Heart left ventricle (tissue), 16 donors: ENCODE results near the gene TRIM67. TPM values are rescaled to one million over a fixed set of nuclear protein-coding genes. Genes with fewer than 3 reads are reported as not detected.
"Not testable (repeated sequence)": the region's sequence is repeated elsewhere in the genome, so short reads cannot be mapped to it uniquely, and the experiment has no call there.

ENCODE experiments used
- ATAC-seq, 4 donors: fragments of 200-7000 bp; cut with Tn5 transposase; one replicate each; pipeline ENCODE4 v1.9.1; 2020 to 2022; ENCODE audit warnings: moderate library complexity in 4 of 4, mild to moderate bottlenecking in 3 of 4, moderate number of reproducible peaks in 1 of 4
- DNase-seq, 5 donors: peaks; one replicate each; pipeline ENCODE4 v3.0.0-alpha.2; 2020
- H3K27ac ChIP-seq, 12 donors: fragments of 200-600 bp; sonication (generic) in 4 of 12; one replicate each; pipeline versions ENCODE4 v1.5.0 to v1.8.0; 2016 to 2022; ENCODE audit warnings: mild to moderate bottlenecking in 2 of 12
- H3K27me3 ChIP-seq, 9 donors: fragments of 200-600 bp; sonication (generic) in 2 of 9; one replicate each; pipeline versions ENCODE4 v1.5.1 to v1.8.0; 2016 to 2022; ENCODE audit warnings: mild to moderate bottlenecking in 3 of 9
- H3K36me3 ChIP-seq, 9 donors: fragments of 200-600 bp; sonication (generic) in 2 of 9; one replicate each; pipeline versions ENCODE4 v1.5.0 to v1.8.0; 2018 to 2022; ENCODE audit warnings: mild to moderate bottlenecking in 2 of 9
- H3K4me1 ChIP-seq, 12 donors: fragments of 200-600 bp; sonication (generic) in 4 of 12; one replicate each; pipeline versions ENCODE4 v1.5.0 to v1.8.0; 2016 to 2022; ENCODE audit warnings: mild to moderate bottlenecking in 3 of 12
- H3K4me3 ChIP-seq, 12 donors: fragments of 200-600 bp; sonication (generic) in 4 of 12; one replicate each; pipeline versions ENCODE4 v1.5.0 to v1.8.0; 2017 to 2022; ENCODE audit warnings: mild to moderate bottlenecking in 9 of 12, moderate library complexity in 4 of 12
- H3K9me3 ChIP-seq, 12 donors: fragments of 200-600 bp; sonication (generic) in 4 of 12; one replicate each; pipeline versions ENCODE4 v1.5.0 to v1.8.0; 2016 to 2022; ENCODE audit warnings: mild to moderate bottlenecking in 1 of 12
- POLR2A ChIP-seq, 2 donors: fragments of 450-650 bp; IDR thresholded peaks; one replicate each; pipeline ENCODE4 v1.6.1; 2017; ENCODE audit warnings: antibody characterized with exemption in 2 of 2, mild to moderate bottlenecking in 2 of 2, moderate library complexity in 2 of 2
- WGBS, 4 donors: extraction: QIAGEN DNeasy Blood & Tissue Kit in 2 of 4; methylation state at CpG; one replicate each; pipeline versions ENCODE4 v1.1.5 to v1.1.7; 2013 to 2018; 5-methylcytosine and 5-hydroxymethylcytosine counted together
- intact Hi-C, 10 donors: fragments of 100-400 bp; cut with DNase I; formaldehyde crosslinking; loops; one replicate each; pipeline versions ENCODE4 v1.11.1 to v1.14.2; 2022
- polyA plus RNA-seq, 2 donors: library from polyadenylated mRNA; stranded (reverse); fragments of 200-250 nt; gene quantifications; one replicate each; pipeline ENCODE4 v1.2.3, GENCODE V29; 2013
- total RNA-seq, 9 donors: library from RNA; depleted of rRNA in 2 of 9; stranded (reverse); fragments of >200 nt in 2 of 9; fragmentation: NEBNext Ultra II Directional in 3 of 9; extraction: Animal tissue kit (Norgen Biotek cat#: 25700) in 3 of 9; gene quantifications; one replicate each; pipeline versions ENCODE4 v1.1.0 to v1.2.4, GENCODE V29; 2016 to 2023
- TF ChIP-seq, protein P1 (sequence below), 12 donors: fragments of 200-600 bp; sonication (generic) in 4 of 12; IDR thresholded peaks; one replicate each; pipeline versions ENCODE4 v1.5.0 to v1.8.0; 2018 to 2022; ENCODE audit warnings: antibody characterized with exemption in 12 of 12, mild to moderate bottlenecking in 5 of 12
- donor health status: ischemic (EF 13 %, LVEDD 7.1; RV severe dilation, severe dysfunction).
- donor health status: healthy with polysubstance abuse.
- donor health status: DM: no; HTN: yes; CAD: no.
- donor health status: DM: no; HTN: no; CAD: no.
- donor health status: ischemic (EF 25% LVEDD 6.9; RV normal size, moderate dysfunction).
- donor health status: ischemic (EF 25% LVEDD 5.7; RV mildly dilated, moderate dysfunction).
- donor health status: healthy.
- donor health status: DM: yes; HTN: yes; CAD: no.
- donor health status: ischemic (EF 35%, LVEDD 5.7; RV mildly dilated, moderate dysfunction).
- donor health status: nonischemic (EF 11% LVEDD 7.7; RV severe dilation, severe dysfunction).
- donor health status: DM: yes; HTN: yes; CAD: no.
- donor health status: PGD.
- donor health status: ischemic (EF 29% LVEDD 5.4; RV normal size, mild dysfunction).
- donor health status: nonischemic (EF 23%, LVEDD 6.1; RV moderate dilation, normal function).

The TRIM67 gene
- total and polyA plus RNA-seq, 11 donors: 0.12 to 0.16 (median 0.13) TPM; not detected in 8

DNA sequence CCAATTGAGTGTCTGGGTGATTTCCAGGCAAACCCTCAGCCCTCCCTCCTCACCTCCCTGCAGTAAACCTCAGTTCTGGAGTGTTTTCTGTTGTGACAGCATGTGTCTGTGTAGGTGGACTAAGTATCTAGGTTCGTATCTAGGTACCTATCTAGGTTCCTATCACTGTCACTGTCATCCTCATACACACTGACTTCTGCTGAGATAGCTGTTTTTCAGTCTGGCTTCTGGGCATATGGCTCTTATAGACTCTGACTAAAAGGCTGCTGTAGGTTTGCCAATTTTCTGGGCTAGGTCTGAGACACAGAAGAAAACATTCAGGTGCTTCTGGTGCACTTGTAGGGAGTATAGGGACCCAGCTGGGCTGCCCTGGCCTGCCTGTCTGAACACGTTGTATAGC is 8.1 kb upstream of the TRIM67 start:
- Histone ChIP-seq H3K27me3 (peaks cover 0 to 21% (median 0%) of the 10 kb centered on the region in 9 donors), H3K27ac (no peak overlapping the region), H3K9me3 (peaks cover 0 to 23% (median 7%) of the 10 kb centered on the region in 12 donors), H3K4me3 (no peak overlapping the region), H3K4me1 (no peaks in the 10 kb centered on the region), H3K36me3 (no peaks in the 10 kb centered on the region)
- no peak for DNase-seq
- no peak for TF ChIP-seq POLR2A (IDR thresholded peaks at IDR 0.05)
- TF ChIP-seq, protein P1, sequence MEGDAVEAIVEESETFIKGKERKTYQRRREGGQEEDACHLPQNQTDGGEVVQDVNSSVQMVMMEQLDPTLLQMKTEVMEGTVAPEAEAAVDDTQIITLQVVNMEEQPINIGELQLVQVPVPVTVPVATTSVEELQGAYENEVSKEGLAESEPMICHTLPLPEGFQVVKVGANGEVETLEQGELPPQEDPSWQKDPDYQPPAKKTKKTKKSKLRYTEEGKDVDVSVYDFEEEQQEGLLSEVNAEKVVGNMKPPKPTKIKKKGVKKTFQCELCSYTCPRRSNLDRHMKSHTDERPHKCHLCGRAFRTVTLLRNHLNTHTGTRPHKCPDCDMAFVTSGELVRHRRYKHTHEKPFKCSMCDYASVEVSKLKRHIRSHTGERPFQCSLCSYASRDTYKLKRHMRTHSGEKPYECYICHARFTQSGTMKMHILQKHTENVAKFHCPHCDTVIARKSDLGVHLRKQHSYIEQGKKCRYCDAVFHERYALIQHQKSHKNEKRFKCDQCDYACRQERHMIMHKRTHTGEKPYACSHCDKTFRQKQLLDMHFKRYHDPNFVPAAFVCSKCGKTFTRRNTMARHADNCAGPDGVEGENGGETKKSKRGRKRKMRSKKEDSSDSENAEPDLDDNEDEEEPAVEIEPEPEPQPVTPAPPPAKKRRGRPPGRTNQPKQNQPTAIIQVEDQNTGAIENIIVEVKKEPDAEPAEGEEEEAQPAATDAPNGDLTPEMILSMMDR (IDR thresholded peaks at IDR 0.05): no peak
- WGBS, 4 donors: 59 to 79% (median 63%) methylated on average over 2 of the region's 2 CpGs
- no peak for ATAC-seq
- intact Hi-C loops: no loop called here

DNA sequence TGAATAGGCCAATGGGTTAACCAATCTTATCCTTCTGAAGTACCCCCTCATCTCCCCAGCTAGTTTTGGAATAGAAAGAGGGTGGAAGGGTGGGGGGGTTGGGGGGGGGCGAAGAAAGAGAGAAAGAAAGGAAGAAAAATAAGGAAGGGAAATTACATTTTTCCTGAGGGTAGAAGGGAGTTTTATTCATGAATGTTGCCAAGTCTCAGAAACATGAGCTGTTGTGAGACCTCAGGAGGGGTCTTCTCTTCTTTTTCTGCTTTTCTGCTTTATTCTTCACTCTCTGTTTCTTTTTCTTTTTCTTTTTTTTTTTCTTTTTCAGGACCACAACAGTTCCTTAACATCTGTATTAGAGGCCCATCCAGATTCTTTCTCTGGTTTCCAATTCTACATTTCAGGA is 6.0 kb upstream of the TRIM67 start:
- DNase-seq (no peak), ATAC-seq (no peak)
- intact Hi-C loops: no loop called here
- H3K27ac ChIP-seq: no peak overlapping the region
- TF ChIP-seq, protein P1 (IDR thresholded peaks at IDR 0.05): no peak
- no peak for TF ChIP-seq POLR2A (IDR thresholded peaks at IDR 0.05)
- no peaks in the 10 kb centered on the region for H3K36me3 ChIP-seq
- 68 to 86% (median 74%) methylated on average over 1 of the region's 1 CpG for WGBS, 4 donors
- peaks cover 0 to 32% (median 6%) of the 10 kb centered on the region in 9 donors for H3K27me3 ChIP-seq
- H3K4me3 ChIP-seq: no peak overlapping the region
- peaks cover 0 to 21% (median 7%) of the 10 kb centered on the region in 12 donors for H3K9me3 ChIP-seq
- peaks cover 0 to 3% (median under 1%) of the 10 kb centered on the region in 12 donors for H3K4me1 ChIP-seq

DNA sequence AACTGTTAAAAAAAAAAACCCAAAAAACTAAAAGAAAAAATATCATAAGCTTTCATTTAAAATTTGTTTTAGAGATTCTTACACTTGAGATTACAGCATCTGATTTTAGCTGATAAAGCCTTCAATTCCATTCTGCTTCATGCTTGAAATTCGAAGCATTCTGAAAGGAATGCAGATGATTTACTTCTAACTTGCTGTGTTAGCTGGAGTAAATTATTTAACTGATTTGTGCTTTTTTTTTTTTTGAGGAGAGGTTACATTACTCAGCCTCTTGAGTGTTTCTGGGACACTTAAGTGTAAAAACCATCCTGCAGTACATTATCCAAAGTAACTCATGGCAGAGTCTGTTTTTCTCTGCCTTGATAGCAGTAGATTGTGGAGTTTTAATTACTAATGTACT is 4.5 kb upstream of the TRIM67 start:
- Histone ChIP-seq H3K9me3 (peaks cover 0 to 6% (median under 1%) of the 10 kb centered on the region in 12 donors), H3K4me1 (peaks cover under 1 to 18% (median 9%) of the 10 kb centered on the region in 12 donors), H3K4me3 (no peak overlapping the region), H3K36me3 (no peaks in the 10 kb centered on the region), H3K27ac (no peak overlapping the region), H3K27me3 (peaks cover 0 to 44% (median 21%) of the 10 kb centered on the region in 9 donors)
- DNase-seq (no peak), ATAC-seq (no peak)
- intact Hi-C loops: no loop called here
- TF ChIP-seq, protein P1 (IDR thresholded peaks at IDR 0.05): no peak
- TF ChIP-seq POLR2A (IDR thresholded peaks at IDR 0.05): no peak
- 51 to 67% (median 55%) methylated on average over 1 of the region's 1 CpG for WGBS, 4 donors

- intact Hi-C loops: not testable (repeated sequence)
- H3K27me3 ChIP-seq: peaks cover 8 to 52% (median 29%) of the 10 kb centered on the region in 9 donors
Measured at GRCh38 chr1:231158141-231158540, 3.7 kb upstream of the TRIM67 start.

More at GRCh38 chr1:231158141-231158540, 3.7 kb upstream of the TRIM67 start:
- DNase-seq, H3K4me3 ChIP-seq, ATAC-seq, H3K9me3 ChIP-seq, H3K27ac ChIP-seq, H3K36me3 ChIP-seq: not testable (repeated sequence)
- 75 to 82% (median 81%) methylated on average over 7 of the region's 7 CpGs for WGBS, 4 donors
- H3K4me1 ChIP-seq: peaks cover 5 to 26% (median 18%) of the 10 kb centered on the region in 12 donors
